ENCODE results near the gene KRTAP10-10.
"Not testable (repeated sequence)": the region's sequence is repeated elsewhere in the genome, so short reads cannot be mapped to it uniquely, and the experiment has no call there.

The KRTAP10-10 gene

GRCh38 chr21:44637018-44637850, at the start of gene KRTAP10-10:
KRTAP10-10 (plus strand) TSS chr21:44637356; CDS start chr21:44637418, 62 bp downstream.
- no peak for DNase-seq (ENCODE audit: low read depth, low spot score)

- DNase-seq (ENCODE audit: low read depth, low spot score) = no peak
Observed at GRCh38 chr21:44589094-44589493, 48.1 kb upstream of the KRTAP10-10 start.

- no peak for DNase-seq (ENCODE audit: low read depth, low spot score)
Observed at GRCh38 chr21:44589586-44590305, 47.4 kb upstream of the KRTAP10-10 start.

- no peak for DNase-seq (ENCODE audit: low read depth, low spot score)
Observed at GRCh38 chr21:44590311-44590721, 46.8 kb upstream of the KRTAP10-10 start.

GRCh38 chr21:44590897-44591800, 46.0 kb upstream of the KRTAP10-10 start:
- DNase-seq (ENCODE audit: low read depth, low spot score) = not testable (repeated sequence)

GRCh38 chr21:44591801-44592130, 45.4 kb upstream of the KRTAP10-10 start:
- DNase-seq (ENCODE audit: low read depth, low spot score) = not testable (repeated sequence)

- DNase-seq (ENCODE audit: low read depth, low spot score) = no peak
Observed at GRCh38 chr21:44592446-44593311, 44.5 kb upstream of the KRTAP10-10 start, which contains the start of gene KRTAP10-6. KRTAP10-6 (minus strand) TSS chr21:44592505; CDS start chr21:44592484, 21 bp downstream.

GRCh38 chr21:44593598-44594405, 43.4 kb upstream of the KRTAP10-10 start:
- no peak for DNase-seq (ENCODE audit: low read depth, low spot score)

- no peak for DNase-seq (ENCODE audit: low read depth, low spot score)
Observed at GRCh38 chr21:44594406-44594916, 42.7 kb upstream of the KRTAP10-10 start.

- no peak for DNase-seq (ENCODE audit: low read depth, low spot score)
Observed at GRCh38 chr21:44595524-44595923, 41.6 kb upstream of the KRTAP10-10 start.

- DNase-seq (ENCODE audit: low read depth, low spot score) = no peak
Observed at GRCh38 chr21:44596068-44596725, 41.0 kb upstream of the KRTAP10-10 start.

GRCh38 chr21:44598061-44598460, 39.1 kb upstream of the KRTAP10-10 start:
- DNase-seq (ENCODE audit: low read depth, low spot score) = no peak

- no peak for DNase-seq (ENCODE audit: low read depth, low spot score)
Observed at GRCh38 chr21:44599264-44600029, 37.7 kb upstream of the KRTAP10-10 start.

- not testable (repeated sequence) for DNase-seq (ENCODE audit: low read depth, low spot score)
Observed at GRCh38 chr21:44600118-44600978, 36.8 kb upstream of the KRTAP10-10 start, which contains the start of gene KRTAP10-7. KRTAP10-7 (plus strand) TSS chr21:44600597; CDS start chr21:44600622, 25 bp downstream.

- not testable (repeated sequence) for DNase-seq (ENCODE audit: low read depth, low spot score)
Observed at GRCh38 chr21:44601091-44601490, 36.1 kb upstream of the KRTAP10-10 start.

GRCh38 chr21:44601596-44602462, 35.3 kb upstream of the KRTAP10-10 start:
- no peak for DNase-seq (ENCODE audit: low read depth, low spot score)
